Activated CD4-positive, alpha-beta T cell treated with anti-CD3 and anti-CD28 coated beads for 36 hours (primary cell): ENCODE results near the gene IFNA5. TPM values are rescaled to one million over a fixed set of nuclear protein-coding genes. Genes with fewer than 3 reads are reported as not detected.

Experiments used
- ATAC-seq: fragments of 200-7000 bp; cut with Tn5 transposase; one replicate; pipeline ENCODE4 v1.10.0; 2021; ENCODE audit warnings: mild to moderate bottlenecking, moderate library complexity
- CTCF ChIA-PET: fragments of 350-600 bp; sonication (Branson Sonifier 250); formaldehyde crosslinking; loops from one replicate; lab custom pipeline; 2021; ENCODE audit warnings: antibody characterized with exemption; lab: Charles Lee
- POLR2A ChIA-PET: fragments of 350-600 bp; sonication (Branson Sonifier 250); formaldehyde crosslinking; loops from one replicate; lab custom pipeline; 2021; ENCODE audit warnings: antibody characterized with exemption, inconsistent platforms; lab: Charles Lee
- DNase-seq: peaks from one replicate; pipeline ENCODE4 v3.0.0-alpha.2; 2020
- H3K27ac Mint-ChIP-seq: one replicate; pipeline ENCODE4 v1.8.0; 2021; ENCODE audit warnings: mixed read lengths
- H3K27me3 Mint-ChIP-seq: one replicate; pipeline ENCODE4 v1.8.0; 2021; ENCODE audit warnings: mixed read lengths
- H3K36me3 Mint-ChIP-seq: one replicate; pipeline ENCODE4 v1.8.0; 2021; ENCODE audit warnings: low read depth, mixed read lengths
- H3K4me1 Mint-ChIP-seq: one replicate; pipeline ENCODE4 v1.8.0; 2021; ENCODE audit warnings: mixed read lengths
- H3K4me3 Mint-ChIP-seq: one replicate; pipeline ENCODE4 v1.8.0; 2021; ENCODE audit warnings: mild to moderate bottlenecking, moderate library complexity, mixed read lengths
- H3K9me3 Mint-ChIP-seq: one replicate; pipeline ENCODE4 v1.8.0; 2021; ENCODE audit warnings: low read depth, mixed read lengths
- intact Hi-C, 2 experiments: fragments of 100-400 bp; cut with DNase I in 1 of 2; cut with micrococcal nuclease in 1 of 2; formaldehyde crosslinking; loops; one replicate each; pipeline versions ENCODE4 v1.14.2 to v1.15.1; 2022 to 2024; cut with DNase I, micrococcal nuclease
- total RNA-seq, 2 experiments: library from RNA; stranded (reverse); gene quantifications; one replicate each; pipeline ENCODE4 v1.2.3, GENCODE V29; 2021

The IFNA5 gene
- total RNA-seq, 2 experiments from 2014 or later: not detected

- intact Hi-C loops: no loop called here
- ChIA-PET CTCF (no interaction called here), POLR2A (no interaction called here)
- no peak for DNase-seq
- Mint-ChIP-seq H3K27me3 (peaks cover 4% of the 10 kb centered on the region), H3K27ac (no peak overlapping the region), H3K4me1 (peaks cover 4% of the 10 kb centered on the region), H3K4me3 (no peak overlapping the region), H3K36me3 (no peaks in the 10 kb centered on the region), H3K9me3 (no peaks in the 10 kb centered on the region)
- no peak for ATAC-seq
These were observed 49.4 kb downstream of the IFNA5 start for GRCh38 chr9:21255538-21256212.

Other genes with a start within 250 kb of the IFNA5 start
- gene IFNB1, start 227.4 kb downstream of the IFNA5 start, total RNA-seq: 1 to 10 TPM; 1.4 to 2.2 TPM
- gene IFNW1, start 163.5 kb downstream of the IFNA5 start, total RNA-seq: not detected
- gene IFNA21, start 138.7 kb downstream of the IFNA5 start, total RNA-seq: not detected
- gene IFNA4, start 117.7 kb downstream of the IFNA5 start, total RNA-seq: not detected
- not detected for gene IFNA7, start 103.1 kb downstream of the IFNA5 start, total RNA-seq
- gene IFNA10, start 98.2 kb downstream of the IFNA5 start, total RNA-seq: not detected
- gene IFNA16, start 88.0 kb downstream of the IFNA5 start, total RNA-seq: not detected
- not detected for gene IFNA17, start 77.1 kb downstream of the IFNA5 start, total RNA-seq
- not detected for gene IFNA14, start 65.3 kb downstream of the IFNA5 start, total RNA-seq
- 10 to 100 TPM; 11.7 to 14.7 TPM for gene KLHL9, start 30.1 kb upstream of the IFNA5 start, total RNA-seq
- not detected for gene IFNA6, start 45.6 kb upstream of the IFNA5 start, total RNA-seq
- gene IFNA13, start 62.7 kb upstream of the IFNA5 start, total RNA-seq: not detected
- not detected for gene IFNA2, start 80.1 kb upstream of the IFNA5 start, total RNA-seq
- not detected for gene IFNA8, start 103.8 kb upstream of the IFNA5 start, total RNA-seq
- not detected for gene IFNA1, start 135.1 kb upstream of the IFNA5 start, total RNA-seq
- gene IFNE, start 177.0 kb upstream of the IFNA5 start, total RNA-seq: not detected